Upper lobe of left lung (tissue), 6 donors: Measurements from ENCODE around the gene SEC16A. TPM values are rescaled to one million over a fixed set of nuclear protein-coding genes. Genes with fewer than 3 reads are reported as not detected.

ENCODE experiments used
- ATAC-seq, 2 donors: fragments of 200-7000 bp; cut with Tn5 transposase; one replicate each; pipeline ENCODE4 v1.9.1; 2022; ENCODE audit warnings: mild to moderate bottlenecking in 2 of 2, moderate library complexity in 2 of 2; ENCODE audit not compliant: low FRiP score in 2 of 2
- DNase-seq, 2 donors: peaks; one replicate each; pipeline ENCODE4 v3.0.0-alpha.2; 2019 to 2020
- H3K27ac ChIP-seq, 4 donors: fragments of 200-600 bp; sonication (generic); one replicate each; pipeline ENCODE4 v1.5.1; 2016 to 2019
- H3K27me3 ChIP-seq, 4 donors: fragments of 200-600 bp; sonication (generic); one replicate each; pipeline ENCODE4 v1.5.1; 2017 to 2019
- H3K36me3 ChIP-seq, 4 donors: fragments of 200-600 bp; sonication (generic); one replicate each; pipeline ENCODE4 v1.5.1; 2016 to 2019
- H3K4me1 ChIP-seq, 4 donors: fragments of 200-600 bp; sonication (generic); one replicate each; pipeline ENCODE4 v1.5.1; 2018 to 2019
- H3K4me3 ChIP-seq, 4 donors: fragments of 200-600 bp; sonication (generic); one replicate each; pipeline ENCODE4 v1.5.1; 2017 to 2019; ENCODE audit warnings: mild to moderate bottlenecking in 2 of 4, moderate library complexity in 1 of 4
- H3K9me3 ChIP-seq, 4 donors: fragments of 200-600 bp; sonication (generic); one replicate each; pipeline ENCODE4 v1.5.1; 2018 to 2019
- EP300 ChIP-seq, 4 donors: sonication (generic); formaldehyde crosslinking; IDR thresholded peaks; one replicate each; pipeline ENCODE4 v1.5.1; 2017; ENCODE audit warnings: antibody characterized with exemption in 4 of 4, control low read depth in 2 of 4
- POLR2A ChIP-seq, 4 donors: fragments of 450-650 bp; IDR thresholded peaks; one replicate each; pipeline ENCODE4 v1.5.1; 2016 to 2017; ENCODE audit warnings: antibody characterized with exemption in 4 of 4, mild to moderate bottlenecking in 2 of 4
- POLR2AphosphoS5 ChIP-seq, 2 donors: sonication (generic); formaldehyde crosslinking; IDR thresholded peaks; one replicate each; pipeline ENCODE4 v1.5.1; 2017; ENCODE audit warnings: antibody characterized with exemption in 2 of 2
- WGBS, 2 donors: methylation state at CpG; one replicate each; pipeline ENCODE4 v1.1.5; 2017 to 2018; 5-methylcytosine and 5-hydroxymethylcytosine counted together
- total RNA-seq, 6 donors: library from RNA; depleted of rRNA in 4 of 6; stranded (reverse); fragments of >200 nt in 4 of 6; gene quantifications; one replicate each; pipeline versions ENCODE4 v1.1.0 to v1.2.1, GENCODE V29; 2016 to 2021
- TF ChIP-seq, protein P1 (sequence below), 6 experiments: fragments of 450-650 bp in 4 of 6; fragments of 200-600 bp in 2 of 6; sonication (generic) in 2 of 6; IDR thresholded peaks; one replicate each; pipeline ENCODE4 v1.5.1; 2016 to 2019; ENCODE audit warnings: antibody characterized with exemption in 6 of 6
- donor health status: DM: no; HTN: no; CAD: no; lungs with moderate emphysema.
- donor health status: DM: no; HTN: yes; CAD: no; lungs with severe emphysema.

Gene SEC16A
- total RNA-seq, 6 donors from 2014 or later = 64.1 to 89.1 (median 72.1) TPM

DNA sequence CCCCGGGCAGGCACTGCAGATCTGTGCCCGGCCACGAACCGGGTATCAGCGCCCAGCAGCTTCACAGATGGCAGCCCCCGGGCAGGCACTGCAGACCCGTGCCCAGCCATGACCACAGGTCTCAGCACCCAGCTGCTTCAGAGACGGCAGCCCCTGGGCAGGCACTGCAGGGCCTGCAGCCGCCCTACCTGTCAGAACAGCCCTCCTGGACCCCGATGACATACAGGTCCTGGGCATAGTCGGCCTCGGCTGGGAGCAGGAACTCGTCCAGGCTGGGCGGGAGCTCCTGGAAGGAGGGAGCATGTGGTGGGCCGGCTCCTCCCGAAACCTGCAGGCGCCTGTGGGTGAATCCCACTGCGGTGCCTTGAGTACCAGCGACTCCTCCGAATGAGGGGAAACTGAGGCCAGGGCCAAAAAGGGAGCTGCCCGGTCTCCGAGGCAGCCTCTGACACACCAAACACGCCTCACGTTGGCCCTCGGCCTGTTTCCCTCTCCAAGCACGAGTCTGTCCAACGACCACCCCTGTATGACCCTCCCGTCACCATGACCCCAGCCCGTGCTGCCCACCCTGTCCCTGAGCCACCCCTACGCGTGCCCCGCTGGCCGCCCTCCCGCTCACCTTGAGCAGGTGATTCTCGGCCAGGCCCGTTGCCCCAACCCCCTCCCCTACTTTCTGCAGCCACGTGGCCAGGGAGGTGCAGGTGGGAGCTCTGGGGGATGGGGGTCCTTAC, 48.8 kb downstream of the SEC16A start:
- Histone ChIP-seq H3K36me3 (peaks cover 0 to 44% (median 28%) of the 10 kb centered on the region in 4 donors), H3K27me3 (no peaks in the 10 kb centered on the region), H3K4me3 (no peak overlapping the region), H3K27ac (no peak overlapping the region), H3K4me1 (peaks cover 20 to 33% (median 22%) of the 10 kb centered on the region in 4 donors), H3K9me3 (no peaks in the 10 kb centered on the region)
- TF ChIP-seq EP300 (IDR thresholded peaks at IDR 0.05) (no peak), POLR2A (IDR thresholded peaks at IDR 0.05) (no peak), POLR2AphosphoS5 (IDR thresholded peaks at IDR 0.05) (no peak)
- TF ChIP-seq, protein P1, sequence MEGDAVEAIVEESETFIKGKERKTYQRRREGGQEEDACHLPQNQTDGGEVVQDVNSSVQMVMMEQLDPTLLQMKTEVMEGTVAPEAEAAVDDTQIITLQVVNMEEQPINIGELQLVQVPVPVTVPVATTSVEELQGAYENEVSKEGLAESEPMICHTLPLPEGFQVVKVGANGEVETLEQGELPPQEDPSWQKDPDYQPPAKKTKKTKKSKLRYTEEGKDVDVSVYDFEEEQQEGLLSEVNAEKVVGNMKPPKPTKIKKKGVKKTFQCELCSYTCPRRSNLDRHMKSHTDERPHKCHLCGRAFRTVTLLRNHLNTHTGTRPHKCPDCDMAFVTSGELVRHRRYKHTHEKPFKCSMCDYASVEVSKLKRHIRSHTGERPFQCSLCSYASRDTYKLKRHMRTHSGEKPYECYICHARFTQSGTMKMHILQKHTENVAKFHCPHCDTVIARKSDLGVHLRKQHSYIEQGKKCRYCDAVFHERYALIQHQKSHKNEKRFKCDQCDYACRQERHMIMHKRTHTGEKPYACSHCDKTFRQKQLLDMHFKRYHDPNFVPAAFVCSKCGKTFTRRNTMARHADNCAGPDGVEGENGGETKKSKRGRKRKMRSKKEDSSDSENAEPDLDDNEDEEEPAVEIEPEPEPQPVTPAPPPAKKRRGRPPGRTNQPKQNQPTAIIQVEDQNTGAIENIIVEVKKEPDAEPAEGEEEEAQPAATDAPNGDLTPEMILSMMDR (IDR thresholded peaks at IDR 0.05) = no peak
- 95 to 96% methylated on average over 8 to 37 of the region's 37 CpGs for WGBS, 2 donors
- peak in 1 of 2 donors; percentile 71 for DNase-seq
- no peak for ATAC-seq

DNA sequence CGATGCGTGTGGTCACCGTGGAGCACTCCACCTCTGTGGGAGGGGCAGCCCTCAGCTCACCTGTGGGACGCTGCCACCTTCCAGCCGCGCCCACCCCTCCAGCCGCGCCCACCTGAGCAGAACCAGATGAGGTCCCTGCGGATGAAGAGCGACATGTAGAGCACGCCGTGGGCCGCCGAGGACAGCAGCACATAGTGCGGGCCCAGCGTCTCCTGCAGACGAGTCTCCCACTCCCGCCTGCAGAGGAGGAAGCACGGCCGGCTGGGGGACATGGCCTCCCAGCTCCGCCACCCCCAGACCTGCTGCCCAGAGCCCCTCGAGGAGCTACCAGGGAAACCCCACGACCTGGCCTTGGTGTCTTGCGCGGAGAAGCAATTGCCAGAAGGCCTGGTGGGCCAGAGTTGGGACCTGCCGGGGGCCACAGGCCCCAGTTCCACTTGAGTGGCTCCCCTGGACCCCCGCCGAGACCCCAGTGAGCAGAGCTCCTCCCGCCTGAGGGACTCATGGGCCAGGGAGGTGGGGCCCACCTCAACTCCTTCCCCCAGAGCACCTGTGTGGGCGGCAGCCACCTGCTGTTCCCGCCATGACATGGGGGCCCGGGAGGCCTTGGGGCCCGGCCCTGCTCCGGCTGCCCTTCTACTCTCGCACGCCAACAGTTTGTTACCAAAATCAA, 49.7 kb downstream of the SEC16A start:
- Histone ChIP-seq H3K36me3 (peaks cover 0 to 51% (median 32%) of the 10 kb centered on the region in 4 donors), H3K4me3 (no peak overlapping the region), H3K27me3 (no peaks in the 10 kb centered on the region), H3K9me3 (no peaks in the 10 kb centered on the region), H3K27ac (no peak overlapping the region), H3K4me1 (peaks cover 14 to 24% (median 16%) of the 10 kb centered on the region in 4 donors)
- TF ChIP-seq EP300 (IDR thresholded peaks at IDR 0.05) (no peak), POLR2A (IDR thresholded peaks at IDR 0.05) (no peak), POLR2AphosphoS5 (IDR thresholded peaks at IDR 0.05) (no peak)
- TF ChIP-seq, protein P1 (IDR thresholded peaks at IDR 0.05) = no peak
- ATAC-seq = no peak
- peak in 1 of 2 donors; percentile 66 for DNase-seq
- WGBS, 2 donors = 94 to 95% methylated on average over 20 to 36 of the region's 36 CpGs

DNA sequence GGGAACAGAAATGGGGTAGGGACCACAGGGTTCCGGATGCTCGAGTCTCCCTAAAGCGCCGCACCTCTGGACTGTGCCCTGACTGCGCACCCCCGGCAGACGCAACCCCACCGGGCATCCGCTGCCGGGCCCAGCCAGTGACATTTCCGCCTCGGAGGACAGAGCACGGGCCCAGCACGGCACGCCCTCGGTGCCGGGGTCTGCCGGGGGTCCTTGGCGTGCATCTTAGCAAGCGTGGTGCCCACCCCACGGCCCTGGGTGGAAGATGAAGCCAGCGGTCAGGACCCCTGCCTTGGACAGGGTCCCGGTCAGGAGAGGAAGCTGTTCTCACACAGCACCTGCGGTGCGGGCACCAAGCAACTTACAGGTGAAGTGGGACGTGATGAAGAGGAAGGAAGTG, 50.2 kb downstream of the SEC16A start:
- Histone ChIP-seq H3K27me3 (no peaks in the 10 kb centered on the region), H3K36me3 (peaks cover 0 to 51% (median 32%) of the 10 kb centered on the region in 4 donors), H3K4me1 (peaks cover 8 to 18% (median 10%) of the 10 kb centered on the region in 4 donors), H3K4me3 (no peak overlapping the region), H3K9me3 (no peaks in the 10 kb centered on the region), H3K27ac (no peak overlapping the region)
- DNase-seq = peak in 1 of 2 donors; percentile 56
- ATAC-seq = no peak
- TF ChIP-seq POLR2A (IDR thresholded peaks at IDR 0.05) (no peak), POLR2AphosphoS5 (IDR thresholded peaks at IDR 0.05) (no peak), EP300 (IDR thresholded peaks at IDR 0.05) (no peak)
- TF ChIP-seq, protein P1 (IDR thresholded peaks at IDR 0.05) = no peak
- 97 to 100% methylated on average over 3 to 20 of the region's 26 CpGs for WGBS, 2 donors

DNA sequence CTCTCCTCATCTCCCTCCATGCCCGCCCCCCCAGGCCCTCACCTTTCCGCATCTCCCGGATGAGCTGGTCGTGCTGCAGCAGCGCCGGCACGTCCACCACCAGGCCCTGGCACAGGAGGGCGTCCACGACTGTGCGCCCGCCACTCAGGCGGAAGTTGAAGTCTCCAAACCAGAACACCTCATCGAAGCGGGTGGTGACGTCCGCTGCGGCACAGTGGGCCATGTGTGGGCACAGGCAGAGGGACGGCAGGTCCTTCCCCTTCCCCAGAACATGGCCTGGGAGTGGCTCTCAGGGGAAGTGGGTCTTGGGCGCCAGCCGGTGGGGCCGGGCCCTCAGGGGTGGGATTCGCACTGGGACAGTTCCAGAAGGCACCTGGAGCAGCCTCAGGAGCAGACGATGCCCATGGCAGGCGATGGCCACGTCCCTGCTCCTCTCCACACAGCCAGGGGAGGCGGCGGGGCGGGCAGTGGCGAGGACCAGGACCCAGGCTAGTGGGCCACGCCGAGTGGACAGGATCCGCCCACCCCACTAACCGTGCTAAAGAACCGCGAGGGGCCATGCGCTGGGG, 51.0 kb downstream of the SEC16A start:
- H3K27ac ChIP-seq = no peak overlapping the region
- DNase-seq = no peak
- H3K36me3 ChIP-seq = peaks cover 0 to 51% (median 32%) of the 10 kb centered on the region in 4 donors

More for the DNA sequence above, 51.0 kb downstream of the SEC16A start:
- peaks cover under 1 to 11% (median 4%) of the 10 kb centered on the region in 4 donors for H3K4me1 ChIP-seq
- ATAC-seq = no peak
- TF ChIP-seq POLR2A (IDR thresholded peaks at IDR 0.05) (no peak), EP300 (IDR thresholded peaks at IDR 0.05) (no peak), POLR2AphosphoS5 (IDR thresholded peaks at IDR 0.05) (no peak)
- TF ChIP-seq, protein P1 (IDR thresholded peaks at IDR 0.05) = no peak
- no peaks in the 10 kb centered on the region for H3K9me3 ChIP-seq
- no peaks in the 10 kb centered on the region for H3K27me3 ChIP-seq
- no peak overlapping the region for H3K4me3 ChIP-seq
- WGBS, 2 donors = 94 to 95% methylated on average over 15 to 32 of the region's 36 CpGs
